Stimulated activated CD8-positive, alpha-beta memory T cell treated with anti-CD3 and anti-CD28 coated beads, Interleukin-12 subunit alpha, Interleukin-12 subunit beta, amount 100 ng/mL, for 4 hours (primary cell): ENCODE data around the gene FAM193B.

Source experiments
- DNase-seq: peaks from one replicate; pipeline ENCODE4 v3.0.0-alpha.2; 2020; ENCODE audit warnings: low read depth

Gene FAM193B

DNA sequence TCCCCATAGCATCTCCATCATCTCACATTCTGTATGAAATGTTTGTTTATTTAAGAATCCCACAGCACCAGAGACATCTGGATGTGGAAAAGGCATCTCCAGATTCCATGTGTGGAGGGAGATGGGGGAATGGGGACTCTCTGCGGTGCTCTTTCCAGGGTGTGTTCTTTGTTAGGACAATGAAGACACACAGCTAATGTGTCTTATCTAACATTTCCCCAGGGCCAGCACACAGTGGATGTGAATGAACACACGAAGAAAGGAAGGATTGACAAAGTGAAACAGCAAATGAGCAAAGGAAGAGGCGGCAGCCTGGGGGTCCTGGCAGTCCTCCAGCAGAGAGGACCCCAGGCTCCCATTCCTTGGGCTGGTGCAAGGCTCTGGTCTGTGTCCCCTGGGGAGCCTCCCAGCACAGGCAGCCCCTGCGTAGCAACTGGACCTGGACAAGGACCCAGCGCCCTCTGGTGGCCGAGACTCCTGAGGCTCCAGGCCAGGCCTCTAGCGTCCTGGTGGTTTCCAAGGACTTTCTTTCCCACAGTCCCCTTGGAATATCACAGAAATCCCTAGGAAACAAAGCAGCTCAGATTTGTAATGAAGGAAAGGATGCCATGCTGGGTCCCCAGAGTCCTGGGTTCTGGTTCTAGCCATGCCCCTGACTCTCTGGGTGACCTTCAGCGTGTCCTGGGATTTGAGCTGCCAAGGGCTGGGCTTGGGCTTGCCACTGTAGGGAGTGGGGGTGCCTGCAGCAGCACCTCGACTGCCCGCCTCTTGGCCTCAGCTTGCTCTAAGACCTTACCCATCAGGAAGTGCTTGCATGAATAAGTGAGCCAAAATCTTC is 53.5 kb downstream of the FAM193B start:
- DNase-seq, result peak; percentile 72

DNA sequence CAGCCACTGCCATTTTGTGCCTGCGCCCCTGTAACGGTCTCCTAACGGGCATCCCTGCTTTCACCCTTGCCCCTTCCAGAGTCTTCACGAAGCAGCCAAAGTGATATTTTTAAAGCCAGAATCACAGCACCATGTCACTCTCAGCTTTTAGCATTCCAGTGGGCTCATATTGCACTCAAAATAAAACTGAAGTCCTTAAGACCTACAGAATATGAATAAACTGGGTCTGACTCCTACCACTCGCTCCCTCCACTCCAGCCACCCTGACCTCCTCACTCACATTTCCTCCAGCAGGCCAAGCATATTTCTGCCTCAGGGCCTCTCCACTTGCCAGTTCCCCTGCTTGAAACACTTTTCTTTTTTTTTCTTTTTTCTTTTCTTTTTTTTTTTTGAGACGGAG is 54.5 kb downstream of the FAM193B start:
- no peak for DNase-seq

DNA sequence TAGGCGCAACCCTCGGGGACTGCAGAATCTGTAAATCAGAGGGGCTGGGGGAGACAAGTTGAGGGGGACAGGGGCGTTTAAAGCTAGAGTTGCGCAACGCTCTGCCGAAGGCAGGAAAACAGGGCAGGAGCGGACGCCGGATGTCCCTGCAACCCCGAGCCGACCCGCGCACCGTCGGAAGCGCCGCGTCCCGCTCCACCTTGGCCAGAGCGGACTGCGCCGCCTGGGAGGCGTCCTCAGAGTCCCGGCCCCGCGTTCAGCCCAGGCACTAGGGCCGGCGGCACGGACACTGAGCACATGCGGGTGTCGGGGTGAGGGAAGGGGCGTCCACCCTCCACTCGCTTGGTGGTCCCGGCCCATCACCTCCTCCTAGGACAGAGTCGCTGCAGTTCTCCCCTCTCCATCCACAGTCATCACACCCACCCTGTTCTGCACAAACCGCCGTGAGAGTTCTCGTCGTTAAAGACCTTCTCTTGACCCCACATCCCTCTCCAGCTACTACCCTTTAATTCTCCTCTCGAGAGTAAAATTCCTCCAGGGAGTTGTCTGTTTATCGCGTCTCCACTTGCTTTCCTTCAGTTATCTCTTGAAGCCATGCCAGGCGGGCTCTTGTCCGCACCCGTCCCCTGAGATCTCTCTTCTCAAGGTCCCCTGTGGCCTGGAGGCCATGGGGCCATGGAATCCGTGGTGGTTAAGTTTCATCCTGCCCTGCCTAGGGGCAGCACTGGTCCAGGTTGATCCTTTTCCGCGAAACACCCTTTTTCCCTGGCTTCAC is 56.2 kb downstream of the FAM193B start:
- no peak for DNase-seq

DNA sequence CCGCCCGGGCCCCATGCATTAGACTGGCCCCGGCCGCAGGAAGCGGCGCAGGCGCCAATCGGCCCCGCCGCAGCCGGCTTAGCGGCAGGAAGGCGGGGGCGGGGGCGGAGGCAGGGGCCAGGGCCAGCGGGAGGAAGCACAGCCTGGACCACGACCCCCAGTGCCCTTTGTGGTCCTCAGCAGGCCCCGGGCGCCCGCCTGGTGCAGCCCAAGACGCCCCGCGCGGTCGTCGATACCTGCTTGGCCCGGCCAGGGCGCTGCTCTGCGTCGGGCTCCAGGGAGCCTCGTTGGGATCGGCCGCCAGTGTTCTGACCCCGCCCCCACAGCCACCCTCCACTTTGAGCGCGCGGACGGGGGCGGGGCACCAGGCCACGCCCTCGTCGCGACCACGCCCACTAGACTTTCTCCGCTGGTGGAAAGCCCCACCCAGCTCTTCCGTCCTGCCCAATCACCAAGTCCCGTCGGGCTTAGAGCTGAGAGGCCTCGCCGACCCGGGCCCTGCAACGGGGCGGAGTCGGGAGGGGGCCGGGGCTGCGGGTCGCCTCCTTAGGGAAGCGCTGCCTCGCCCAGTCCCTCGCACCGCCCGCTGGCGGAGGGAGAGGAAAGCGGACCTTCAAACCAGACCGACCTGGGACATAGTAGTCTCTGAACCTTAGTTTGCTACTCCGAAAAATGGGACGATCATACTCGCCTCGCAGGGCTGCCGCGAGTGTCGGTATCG is 56.9 kb downstream of the FAM193B start, which contains the start of gene PDLIM7:
Gene PDLIM7, minus strand, starts transcription at position 313 of the 721 bp plus-strand sequence. CDS start 1,092 bp downstream, outside the sequence.
- DNase-seq, result peak; percentile 86

DNA sequence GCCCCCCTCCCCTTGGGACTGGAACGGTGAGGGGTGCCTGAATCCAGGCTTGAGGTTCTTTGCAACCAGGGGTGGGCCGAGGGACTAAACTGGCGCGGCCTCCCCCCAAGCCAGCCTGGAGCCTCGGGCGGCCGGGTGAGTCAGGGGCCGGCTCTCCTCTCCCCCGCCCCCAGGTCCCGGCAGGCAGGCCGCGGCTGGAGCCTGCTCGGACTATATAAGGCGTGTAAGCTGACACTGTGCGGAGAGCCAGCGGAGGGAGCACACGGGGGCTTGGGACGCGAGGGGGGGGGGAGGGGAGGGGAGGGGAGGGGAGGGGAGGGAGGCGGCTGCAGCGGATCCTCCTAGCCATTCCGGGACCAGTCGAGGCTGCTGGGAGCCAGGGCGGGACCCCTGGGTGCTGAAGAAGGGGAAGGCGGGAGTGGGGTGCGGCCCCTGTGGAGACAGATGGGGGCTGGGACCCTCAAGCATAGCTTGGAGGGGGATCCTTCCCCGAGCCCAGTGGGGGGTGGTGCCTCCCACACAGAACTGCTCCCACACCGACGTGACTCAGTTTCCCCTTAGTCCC is 57.6 kb downstream of the FAM193B start:
- no peak for DNase-seq

DNA sequence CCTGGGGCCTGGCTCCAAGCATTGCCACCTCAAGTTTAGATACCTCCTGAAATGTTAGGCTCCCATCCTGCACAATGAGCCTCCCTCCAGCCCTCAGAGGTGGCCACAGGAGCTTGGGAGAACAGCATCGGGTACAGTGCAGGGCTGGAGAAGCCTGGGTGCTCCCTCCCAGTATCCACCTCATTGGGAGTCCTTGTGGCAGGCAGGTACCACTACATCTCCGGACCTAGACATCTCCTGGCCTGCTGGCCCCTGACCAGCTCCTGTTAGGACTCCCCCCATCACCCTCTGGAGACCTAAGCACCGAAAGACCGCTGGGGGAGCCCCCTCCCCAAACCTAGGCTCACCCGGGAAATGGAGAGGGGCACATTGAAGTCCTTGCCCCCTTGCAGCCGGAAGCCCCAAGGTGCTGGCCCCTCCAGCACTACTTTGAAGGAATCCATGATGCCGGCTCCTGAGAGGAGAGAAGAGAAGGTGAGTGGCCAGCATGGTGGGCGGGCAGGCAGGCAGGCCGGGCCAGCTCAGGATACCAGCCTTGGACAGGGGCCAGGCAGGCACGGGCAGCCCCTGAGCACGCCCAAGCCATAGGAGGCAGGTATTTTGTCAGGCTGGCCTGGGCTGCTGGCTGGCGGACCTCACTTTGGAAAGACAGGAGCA is 58.2 kb downstream of the FAM193B start:
- no peak for DNase-seq

DNA sequence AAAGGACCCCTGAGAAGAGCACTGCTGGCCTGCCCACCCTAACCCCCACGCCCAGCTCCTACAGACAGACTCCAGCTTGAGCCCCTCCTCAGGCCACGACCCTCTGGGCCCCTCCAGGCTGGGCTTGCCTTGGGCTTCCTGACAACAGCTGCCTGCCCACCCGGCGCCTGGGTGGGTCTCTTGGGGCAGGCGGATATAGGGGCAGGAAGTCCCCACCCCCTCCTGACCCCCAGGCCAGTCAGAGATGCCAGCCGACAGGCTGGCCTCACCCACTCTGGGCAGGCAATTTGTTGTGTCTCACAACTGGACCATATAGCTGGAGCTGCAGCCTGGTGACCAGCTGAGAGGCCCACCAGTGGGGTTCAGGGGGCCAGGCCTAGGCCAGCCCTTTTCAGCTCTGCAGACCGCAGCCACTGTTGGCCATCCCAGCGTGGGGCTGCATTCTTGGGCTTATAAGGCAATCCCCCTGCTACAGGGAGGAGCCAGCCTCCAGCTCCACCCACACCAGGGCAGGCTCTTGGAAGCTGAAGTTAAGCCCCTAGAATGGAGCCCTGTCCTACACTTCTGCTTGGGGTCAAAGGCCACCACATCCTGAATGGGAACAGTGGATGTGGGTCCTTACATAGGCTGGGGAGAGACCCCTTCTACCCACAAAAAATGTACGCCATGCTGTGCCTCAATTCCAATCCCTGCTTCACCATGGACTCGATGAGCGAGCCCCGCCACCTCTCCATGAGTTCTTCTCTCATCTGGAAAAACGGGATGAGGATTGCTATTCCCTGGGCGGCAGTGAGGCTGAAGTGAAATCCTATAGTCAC is 58.9 kb downstream of the FAM193B start:
- no peak for DNase-seq

DNA sequence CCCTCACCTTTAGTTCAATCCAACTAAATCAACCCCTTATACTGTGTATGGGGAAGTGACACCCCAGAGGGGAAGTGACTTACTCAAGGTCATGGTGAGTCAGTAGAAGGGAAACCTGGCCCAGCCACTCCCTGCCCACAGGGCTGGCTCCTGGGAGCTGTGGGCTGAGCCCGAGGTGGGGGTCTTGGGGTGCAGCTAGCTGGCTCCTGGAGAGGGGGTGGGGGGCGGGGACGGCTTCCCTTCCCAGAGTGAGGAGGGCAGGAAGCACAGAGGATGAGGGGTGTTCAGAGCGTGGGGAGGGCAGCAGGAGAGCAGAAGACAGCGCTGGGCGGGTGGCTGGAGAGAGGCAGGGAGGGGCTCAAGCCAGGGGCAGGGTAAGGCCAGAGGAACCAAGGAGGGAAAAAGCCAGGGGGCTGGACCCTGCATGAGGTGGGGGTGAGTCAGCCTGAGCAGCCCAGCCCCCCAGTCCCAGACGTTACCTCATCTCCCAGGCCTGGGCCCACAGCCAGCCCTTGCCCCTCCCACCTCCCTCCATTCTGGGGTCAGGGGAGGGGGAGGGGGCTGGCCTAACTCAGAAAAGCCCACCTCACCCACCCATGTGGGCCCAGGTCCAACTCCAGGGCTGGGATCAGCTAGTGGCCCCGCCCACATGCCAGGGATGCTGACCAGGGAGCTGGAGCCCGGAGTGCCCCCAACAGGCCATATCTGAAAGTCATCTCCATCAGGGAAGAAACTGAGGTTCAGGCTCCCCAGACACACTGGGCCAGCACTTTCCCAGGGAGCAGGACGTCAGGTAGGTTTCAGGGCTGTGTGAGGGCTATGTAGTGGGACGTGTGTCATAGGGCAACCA is 59.8 kb downstream of the FAM193B start:
- DNase-seq, result no peak

DNA sequence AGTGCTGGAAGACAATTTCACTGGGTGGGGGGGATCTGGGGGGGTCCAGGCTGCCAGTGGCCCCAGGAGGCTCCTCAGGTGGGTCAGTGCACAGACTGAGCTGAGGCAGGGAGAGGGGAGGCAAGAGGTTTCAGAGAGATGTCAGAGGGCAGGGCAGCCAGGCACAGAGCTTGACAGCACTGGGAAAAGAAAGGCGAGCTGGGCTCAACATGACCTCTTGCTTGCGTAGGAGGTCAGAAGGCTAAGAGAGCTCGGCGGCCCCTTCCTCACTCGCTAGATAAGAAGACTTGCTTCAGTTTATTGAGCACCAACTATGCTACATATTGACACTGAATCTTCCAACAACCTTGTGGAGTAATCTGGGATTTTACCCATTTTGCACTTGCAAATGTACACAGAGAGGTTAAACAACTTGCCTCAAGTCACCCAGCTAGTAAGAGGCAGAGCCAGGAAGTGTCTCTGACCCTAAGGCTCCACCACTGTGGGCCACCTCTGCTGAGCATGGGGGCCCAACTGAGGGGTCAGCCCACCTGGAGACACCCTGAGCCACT is 60.5 kb downstream of the FAM193B start:
- DNase-seq, result no peak

DNA sequence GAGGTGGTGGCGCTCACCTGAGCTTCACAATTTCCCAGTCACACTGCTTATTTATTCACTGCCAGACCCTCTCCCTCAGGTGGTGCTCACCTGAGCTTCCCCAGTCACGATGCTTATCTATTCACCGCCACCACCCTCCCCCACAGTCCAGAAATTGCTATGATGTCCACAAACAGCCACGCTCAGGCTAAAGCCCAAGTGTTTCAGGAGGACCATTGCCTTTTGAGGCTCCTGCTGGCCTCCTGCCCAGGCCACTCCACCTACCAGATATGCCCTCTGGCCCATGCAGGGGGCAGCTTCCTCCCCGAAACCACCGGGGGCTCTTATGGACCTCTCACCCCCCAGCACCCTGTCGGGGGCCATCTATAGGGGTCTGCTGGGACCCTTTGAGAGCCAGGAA is 61.5 kb downstream of the FAM193B start:
- DNase-seq, result no peak

DNA sequence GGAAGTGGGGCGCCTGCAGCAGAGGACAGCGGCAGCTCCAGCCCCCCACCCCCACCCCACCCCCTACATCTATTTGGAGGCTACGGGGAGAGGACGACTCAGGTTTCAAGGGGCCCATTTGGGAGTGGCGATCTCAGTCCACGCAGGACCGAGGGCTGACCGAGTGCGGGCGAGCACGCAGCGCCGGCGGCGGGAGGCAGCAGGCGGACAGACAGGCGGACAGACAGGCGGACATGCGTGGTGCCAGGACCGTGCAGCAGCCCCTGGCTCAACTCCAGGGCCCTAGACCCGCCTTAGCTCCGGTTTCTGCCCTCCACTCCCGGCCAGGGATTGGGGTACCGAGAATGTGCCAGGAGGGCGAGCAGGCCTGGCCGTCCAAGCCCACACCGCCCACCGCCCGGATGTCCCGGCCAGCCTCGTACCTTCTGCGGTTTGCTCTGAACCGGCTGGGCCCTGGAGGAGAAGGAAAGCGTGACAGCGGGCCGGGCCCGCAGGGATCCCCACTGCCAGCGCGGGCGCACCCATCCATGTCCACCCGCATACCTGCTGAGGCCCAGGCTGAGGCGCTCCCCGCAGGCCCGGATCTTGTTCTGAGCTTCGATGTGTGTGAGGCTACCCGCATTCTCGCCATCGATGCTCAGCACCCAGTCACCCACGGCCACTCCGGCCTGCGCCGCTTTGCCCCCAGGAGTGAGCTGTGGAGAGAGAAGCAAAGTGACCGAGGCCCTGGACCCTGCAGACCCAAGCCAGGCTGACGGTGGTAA is 62.2 kb downstream of the FAM193B start:
- DNase-seq, result no peak

DNA sequence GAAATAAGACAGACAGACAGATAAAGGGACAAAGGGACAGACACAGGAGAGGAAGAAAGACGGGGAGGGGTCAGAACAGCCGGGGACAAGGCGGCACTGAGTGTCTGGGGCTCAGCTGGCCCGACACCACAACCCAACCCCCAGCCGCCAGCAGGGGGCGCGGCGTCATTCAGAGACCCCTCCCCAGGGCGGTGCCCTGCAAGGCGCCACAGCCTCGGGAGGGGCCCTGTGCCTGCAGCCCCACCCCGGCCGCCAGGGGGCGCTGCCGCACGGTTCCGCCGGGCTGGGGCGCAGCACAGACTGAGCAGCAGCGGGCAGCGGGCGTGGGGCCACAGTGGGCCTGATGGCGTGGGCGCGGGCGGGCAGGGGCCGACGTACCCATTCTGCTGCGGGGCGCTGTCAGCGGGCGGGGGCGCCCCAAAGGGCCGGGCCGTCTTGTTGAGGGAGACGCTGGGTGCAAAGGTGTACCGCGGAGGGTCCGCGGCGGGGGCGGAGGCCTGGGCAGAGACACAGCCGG is 62.9 kb downstream of the FAM193B start:
- no peak for DNase-seq

DNA sequence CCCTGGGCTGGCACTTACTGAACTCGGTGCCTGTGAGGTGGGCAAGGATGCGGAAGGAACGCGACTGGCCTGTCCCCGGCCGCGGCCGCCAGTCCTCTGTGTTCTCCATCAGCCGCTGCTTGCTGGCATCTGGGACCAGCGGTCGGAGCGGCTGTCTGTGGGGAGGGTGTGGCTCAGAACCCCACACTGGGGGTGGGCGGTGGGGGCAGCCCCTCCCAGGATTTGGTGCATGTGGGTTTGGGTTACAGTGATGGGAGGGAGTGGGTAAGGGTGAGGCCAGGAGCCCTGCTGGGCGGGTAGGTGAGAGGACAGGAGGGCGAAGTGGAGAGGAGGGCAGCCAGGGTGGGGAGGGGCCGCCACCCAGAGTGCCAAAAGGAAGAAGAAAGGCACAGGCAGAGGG is 63.4 kb downstream of the FAM193B start:
- DNase-seq, result no peak

DNA sequence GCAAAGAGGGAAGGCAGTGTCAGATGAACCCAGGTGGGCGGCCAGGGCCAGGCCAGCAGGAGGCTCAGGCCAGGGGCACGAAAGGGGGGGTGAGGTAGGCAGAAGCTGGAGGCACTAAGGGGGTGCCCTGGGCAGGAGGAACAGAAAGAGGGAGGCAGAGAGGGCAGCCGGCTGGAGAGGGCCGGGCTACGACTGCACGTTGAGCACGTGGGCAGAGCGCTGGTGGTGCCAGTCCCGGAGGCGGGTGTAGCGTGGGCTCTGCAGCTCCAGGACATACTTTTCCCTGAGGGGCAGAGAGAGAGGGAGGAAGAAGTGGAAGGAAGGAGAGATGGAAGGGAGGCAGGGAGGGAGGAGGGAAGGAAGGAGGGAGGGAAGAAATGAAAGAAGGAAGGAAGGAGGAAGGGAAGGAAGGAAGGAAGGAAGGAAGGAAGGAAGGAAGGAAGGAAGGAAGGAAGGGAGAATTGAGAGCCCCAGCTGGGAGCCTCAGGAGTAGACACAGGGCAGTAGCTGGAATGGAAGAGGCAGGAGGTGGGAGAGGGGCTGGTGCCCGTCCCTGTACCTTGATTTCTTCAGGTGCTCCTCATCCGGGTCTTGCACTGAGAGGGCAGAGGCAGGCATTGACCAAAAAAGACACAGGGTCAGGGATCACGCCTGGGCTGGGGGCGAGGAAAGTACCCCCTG is 63.9 kb downstream of the FAM193B start:
- no peak for DNase-seq

DNA sequence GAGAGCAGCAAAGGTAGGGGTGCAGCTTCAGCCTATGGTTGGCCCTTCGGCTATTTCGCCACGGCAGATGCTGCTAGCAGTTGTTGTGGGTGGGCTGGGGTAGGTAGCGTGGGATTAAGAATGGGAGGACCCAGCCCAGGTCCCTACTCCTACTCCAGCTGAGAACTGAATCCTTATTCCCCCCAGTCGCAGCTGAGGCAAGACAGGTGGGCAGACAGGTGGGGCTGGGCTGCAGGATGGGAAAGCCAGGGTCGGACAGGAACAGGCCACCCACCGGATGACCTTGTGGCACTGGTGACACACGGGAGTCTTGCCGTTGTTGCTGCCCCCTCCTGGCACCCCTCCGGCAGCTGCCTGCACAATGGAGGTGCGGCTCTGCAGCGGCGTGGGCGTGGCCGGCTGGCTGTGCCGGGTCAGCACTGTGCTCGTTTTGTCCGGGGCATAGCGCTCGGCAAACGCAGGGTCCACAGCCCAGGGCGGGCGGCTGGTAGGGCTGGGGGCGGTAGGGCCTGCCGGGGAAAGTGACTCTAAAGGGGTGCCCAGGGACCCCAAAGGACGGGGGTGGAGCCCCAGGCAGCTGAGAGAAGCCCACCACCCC is 65.1 kb downstream of the FAM193B start:
- DNase-seq, result no peak

DNA sequence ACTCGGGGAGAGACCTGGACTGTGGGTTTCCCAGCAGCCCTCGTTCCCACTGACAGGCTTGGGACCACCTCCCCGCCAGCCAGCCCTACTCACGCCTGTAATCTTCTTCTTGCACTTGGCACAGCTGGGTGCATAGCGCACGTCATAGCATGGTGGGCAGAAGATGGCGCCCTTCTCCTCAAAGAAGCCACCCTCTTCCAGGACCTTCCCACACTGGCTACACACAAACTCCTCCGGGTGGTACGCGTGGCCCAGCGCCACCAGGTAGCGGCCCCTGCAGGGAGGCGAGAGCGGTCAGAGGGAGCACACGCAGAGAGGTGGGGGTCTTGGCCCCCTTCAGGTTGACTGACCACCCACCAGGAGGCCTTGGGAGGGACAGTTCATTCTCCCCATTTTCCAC is 66.4 kb downstream of the FAM193B start:
- DNase-seq, result no peak

DNA sequence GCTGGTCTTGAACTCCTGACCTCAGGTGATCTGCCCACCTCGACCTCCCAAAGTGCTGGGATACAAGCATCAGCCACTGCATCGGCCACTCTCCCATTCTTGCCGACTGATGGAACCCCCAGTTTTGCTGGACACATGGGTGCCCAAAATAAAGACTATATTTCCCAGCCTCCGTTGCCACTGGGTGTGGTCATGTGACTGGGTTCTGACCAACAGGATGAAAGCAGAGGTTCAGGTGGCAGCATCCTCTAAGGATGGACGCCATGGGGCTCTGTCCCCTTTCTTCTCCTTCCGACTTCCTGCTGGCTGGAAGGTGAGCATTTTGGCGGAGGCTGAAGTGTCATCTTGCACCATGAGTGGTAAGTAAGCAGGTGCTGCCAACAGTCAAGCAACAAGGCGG is 67.2 kb downstream of the FAM193B start:
- DNase-seq, result no peak

DNA sequence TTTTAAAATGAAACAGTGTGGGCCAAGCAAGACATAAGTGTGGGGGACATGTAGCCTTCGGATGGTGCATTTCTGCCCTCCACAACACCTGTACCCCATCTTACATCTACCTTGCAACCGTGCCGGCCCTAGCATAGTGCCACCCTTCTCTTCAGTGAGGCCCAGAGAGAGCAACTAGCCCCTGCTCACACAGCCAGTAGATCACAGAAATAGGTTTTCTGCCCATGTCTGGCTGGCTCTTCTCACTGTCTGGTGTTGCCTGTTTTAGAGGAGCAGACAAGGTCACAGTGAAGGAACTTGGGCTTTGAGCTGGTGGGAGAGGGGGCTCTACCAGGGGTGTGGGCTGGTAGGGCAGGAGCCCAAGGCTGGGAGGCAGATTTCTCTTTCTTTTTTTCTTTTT is 68.1 kb downstream of the FAM193B start:
- DNase-seq, result no peak
